H1 (cell line): ENCODE measurements around the gene FAM76B. TPM values are rescaled to one million over a fixed set of nuclear protein-coding genes. Genes with fewer than 3 reads are reported as not detected.

Experiments
- CBX5 ChIP-seq: fragments of 300-800, 300-1000 bp; sonication (generic); IDR thresholded peaks from 2 replicates; pipeline ENCODE4 v1.7.1; 2016; ENCODE audit warnings: antibody characterized with exemption, low read length, low read depth
- CHD2 ChIP-seq: IDR thresholded peaks from 2 replicates; pipeline ENCODE4 v1.6.1; 2012; ENCODE audit warnings: low read length, improper control_type of control experiment
- polyA plus RNA-seq, 7 experiments: library from polyadenylated mRNA; depleted of rRNA in 3 of 7; stranded (reverse) in 5 of 7; unstranded in 2 of 7; fragments of >200 nt in 5 of 7; fragments of 200-250 nt in 2 of 7; gene quantifications; 1 replicate in 5 of 7; 2 replicates in 1 of 7; 4 replicates in 1 of 7; pipeline versions ENCODE4 v1.2.1 to v1.2.3, GENCODE V29; 2011 to 2013; ENCODE audit warnings: missing spikeins in 2 of 7, mixed read lengths in 2 of 7
- total RNA-seq: library from RNA; stranded (reverse); fragmentation: NEBNext Ultra II Directional; extraction: Animal tissue kit (Norgen Biotek cat#: 25700); gene quantifications from 2 replicates; pipeline ENCODE4 v1.2.1, GENCODE V29; 2021

Gene FAM76B
- total and polyA plus RNA-seq, 2 of the 8 experiments (the other 6 are each of a cell fraction or from before 2014, with no cell fraction given): 11.0 to 22.3 TPM

DNA sequence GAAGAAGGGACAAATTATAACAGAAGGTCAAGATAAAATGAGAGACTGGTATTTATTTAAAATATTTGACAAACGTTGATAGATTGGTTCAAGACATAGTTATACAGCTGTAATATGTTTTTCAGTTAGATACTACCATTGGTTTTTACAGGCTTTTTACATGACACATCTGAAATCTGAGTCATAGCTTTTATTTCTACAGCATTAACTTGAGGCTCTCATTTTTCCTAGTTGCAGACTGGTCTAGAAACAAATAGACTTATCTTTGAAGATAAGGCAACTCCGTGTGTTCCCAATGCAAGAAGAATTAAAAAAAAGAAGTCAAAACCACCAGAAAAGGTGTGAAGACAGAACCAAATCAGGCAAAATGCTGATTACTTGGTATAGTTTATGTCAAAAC is 32.1 kb upstream of the FAM76B start (continued):
- no peak for TF ChIP-seq CBX5
- TF ChIP-seq CHD2: no peak
- TF ChIP-seq, all 59 proteins: peak for 0
